ENCODE measurements around the gene FAM114A1. TPM values are rescaled to one million over a fixed set of nuclear protein-coding genes. Genes with fewer than 3 reads are reported as not detected.
"Not testable (repeated sequence)": the region's sequence is repeated elsewhere in the genome, so short reads cannot be mapped to it uniquely, and the experiment has no call there.

Gene FAM114A1
- total RNA-seq, 1 donor from 2014 or later, result 81.3 TPM

GRCh38 chr4:38928974-38929373 lies 61.4 kb downstream of the FAM114A1 start:
- no peak for DNase-seq (ENCODE audit: low spot score)

- DNase-seq (ENCODE audit: low spot score), result no peak
Observed at GRCh38 chr4:38930204-38930603, 62.6 kb downstream of the FAM114A1 start.

GRCh38 chr4:38930707-38931106 lies 63.1 kb downstream of the FAM114A1 start:
- no peak for DNase-seq (ENCODE audit: low spot score)

GRCh38 chr4:38931125-38931524 lies 63.5 kb downstream of the FAM114A1 start:
- no peak for DNase-seq (ENCODE audit: low spot score)

- no peak for DNase-seq (ENCODE audit: low spot score)
Observed at GRCh38 chr4:38935391-38936073, 67.9 kb downstream of the FAM114A1 start.

GRCh38 chr4:38939165-38939564 lies 71.6 kb downstream of the FAM114A1 start:
- no peak for DNase-seq (ENCODE audit: low spot score)

GRCh38 chr4:38940476-38940875 lies 72.9 kb downstream of the FAM114A1 start:
- no peak for DNase-seq (ENCODE audit: low spot score)

GRCh38 chr4:38941906-38942305 lies 74.3 kb downstream of the FAM114A1 start:
- not testable (repeated sequence) for DNase-seq (ENCODE audit: low spot score)

GRCh38 chr4:38943343-38943742 lies 75.7 kb downstream of the FAM114A1 start:
- DNase-seq (ENCODE audit: low spot score), result no peak

GRCh38 chr4:38944440-38944839 lies 76.8 kb downstream of the FAM114A1 start:
- DNase-seq (ENCODE audit: low spot score), result no peak

- DNase-seq (ENCODE audit: low spot score), result no peak
Observed at GRCh38 chr4:38946919-38947318, 79.3 kb downstream of the FAM114A1 start.

GRCh38 chr4:38948551-38948950 lies 80.9 kb downstream of the FAM114A1 start:
- no peak for DNase-seq (ENCODE audit: low spot score)

GRCh38 chr4:38949411-38950051 lies 81.9 kb downstream of the FAM114A1 start:
- DNase-seq (ENCODE audit: low spot score), result no peak

- no peak for DNase-seq (ENCODE audit: low spot score)
Observed at GRCh38 chr4:38950159-38950558, 82.6 kb downstream of the FAM114A1 start.

GRCh38 chr4:38950734-38951133 lies 83.1 kb downstream of the FAM114A1 start:
- DNase-seq (ENCODE audit: low spot score), result no peak

- DNase-seq (ENCODE audit: low spot score), result no peak
Observed at GRCh38 chr4:38951598-38951997, 84.0 kb downstream of the FAM114A1 start.

GRCh38 chr4:38952017-38952416 lies 84.4 kb downstream of the FAM114A1 start:
- no peak for DNase-seq (ENCODE audit: low spot score)

- DNase-seq (ENCODE audit: low spot score), result no peak
Observed at GRCh38 chr4:38954727-38955126, 87.1 kb downstream of the FAM114A1 start.

- no peak for DNase-seq (ENCODE audit: low spot score)
Observed at GRCh38 chr4:38955957-38956356, 88.4 kb downstream of the FAM114A1 start.

- DNase-seq (ENCODE audit: low spot score), result no peak
Observed at GRCh38 chr4:38957261-38957815, 89.7 kb downstream of the FAM114A1 start.

GRCh38 chr4:38957893-38958292 lies 90.3 kb downstream of the FAM114A1 start:
- no peak for DNase-seq (ENCODE audit: low spot score)

GRCh38 chr4:38958453-38959190 lies 91.0 kb downstream of the FAM114A1 start:
- no peak for DNase-seq (ENCODE audit: low spot score)
